NB4 (cell line): ENCODE measurements around the gene MINDY3.
"Not testable (repeated sequence)": the region's sequence is repeated elsewhere in the genome, so short reads cannot be mapped to it uniquely, and the experiment has no call there.

ENCODE experiments used
- DNase-seq: peaks from one replicate; pipeline ENCODE4 v3.0.0; 2010; ENCODE audit warnings: low read depth
- H3K4me3 ChIP-seq: one replicate; pipeline ENCODE4 v1.5.1; 2011; ENCODE audit warnings: mild to moderate bottlenecking, low read depth, low read length, moderate library complexity
- CTCF ChIP-seq: IDR thresholded peaks from one replicate; pipeline ENCODE4 v1.5.1; 2012; ENCODE audit warnings: low read depth, low read length
- MYC ChIP-seq: IDR thresholded peaks from 2 replicates; pipeline ENCODE4 v1.6.1; 2011; ENCODE audit warnings: low read depth, low read length
- POLR2A ChIP-seq: IDR thresholded peaks from 2 replicates; pipeline ENCODE4 v1.6.1; 2011; ENCODE audit warnings: mild to moderate bottlenecking; ENCODE audit not compliant: insufficient read length; ENCODE audit errors: extremely low read depth
- TF ChIP-seq, protein P1 (sequence below): IDR thresholded peaks from 2 replicates; pipeline ENCODE4 v1.6.1; 2011; ENCODE audit warnings: low read depth, low read length

MINDY3 gene

DNA sequence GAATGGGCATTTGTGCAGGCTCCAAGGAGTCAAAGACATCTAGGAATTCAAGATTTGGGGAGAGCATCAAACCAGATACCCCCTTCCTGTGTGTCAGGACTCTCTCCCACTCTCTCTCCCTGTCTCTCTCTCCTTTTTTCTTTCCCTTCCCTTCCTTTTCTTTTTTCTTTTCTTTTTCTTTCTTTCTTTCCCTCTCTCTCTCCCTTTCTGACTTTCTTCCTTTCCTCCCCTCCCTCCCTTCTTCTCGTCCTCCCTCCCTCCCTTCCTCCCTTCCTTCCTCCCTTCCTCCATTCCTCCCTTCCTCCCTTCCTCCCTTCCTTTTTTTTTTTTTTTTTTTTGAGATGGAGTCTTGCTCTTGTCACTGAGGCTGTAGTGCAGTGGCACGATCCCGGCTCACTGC lies 24.1 kb upstream of the MINDY3 start:
- DNase-seq: no peak
- no peak for TF ChIP-seq CTCF
- TF ChIP-seq, protein P1, sequence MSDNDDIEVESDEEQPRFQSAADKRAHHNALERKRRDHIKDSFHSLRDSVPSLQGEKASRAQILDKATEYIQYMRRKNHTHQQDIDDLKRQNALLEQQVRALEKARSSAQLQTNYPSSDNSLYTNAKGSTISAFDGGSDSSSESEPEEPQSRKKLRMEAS: no peak
- TF ChIP-seq POLR2A: no peak
- TF ChIP-seq MYC: no peak
- no peak overlapping the region for H3K4me3 ChIP-seq

DNA sequence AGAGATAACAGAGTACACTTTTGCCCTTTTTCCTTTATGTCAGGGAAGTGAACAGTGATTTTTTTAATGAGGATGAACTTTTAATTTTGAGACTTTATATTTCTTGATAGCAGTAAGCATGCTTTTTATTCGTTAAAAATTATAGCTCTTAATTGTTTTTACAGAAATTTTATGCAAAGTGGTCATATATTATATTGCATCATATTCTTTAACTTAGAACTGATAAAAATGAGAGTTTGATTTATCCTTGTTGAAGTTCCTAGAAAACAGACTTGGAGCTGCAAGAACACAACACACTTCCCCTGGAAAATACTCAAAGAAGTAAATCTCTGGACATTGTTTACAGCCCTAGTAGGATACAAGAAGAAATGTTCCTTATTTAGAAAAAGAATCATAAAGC lies 21.2 kb upstream of the MINDY3 start:
- no peak overlapping the region for H3K4me3 ChIP-seq
- TF ChIP-seq POLR2A (no peak), CTCF (no peak), MYC (no peak)
- TF ChIP-seq, protein P1: no peak
- DNase-seq: no peak

DNA sequence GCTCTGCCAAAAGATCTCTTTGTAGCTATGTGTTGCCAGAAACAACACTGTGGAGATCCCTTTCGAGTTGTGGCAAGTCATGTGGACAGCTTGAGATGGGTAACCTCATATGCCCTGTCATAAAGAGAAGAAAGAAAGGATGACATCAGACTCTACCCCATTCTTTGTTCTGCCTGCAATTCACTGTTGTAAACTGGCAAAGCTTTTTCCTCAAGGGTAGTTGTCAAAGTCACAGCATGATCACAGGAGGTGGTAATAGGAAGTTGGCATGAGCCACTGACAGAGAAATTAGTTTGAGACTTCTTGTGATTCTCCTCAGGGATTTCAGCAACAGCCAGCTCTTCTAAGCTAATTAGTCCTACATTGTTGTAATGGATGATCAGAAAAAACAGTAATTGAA lies 19.4 kb upstream of the MINDY3 start:
- peak; percentile 43 for DNase-seq
- no peak overlapping the region for H3K4me3 ChIP-seq
- TF ChIP-seq MYC: no peak
- TF ChIP-seq, protein P1: peak; percentile 37; the same call in 1 of the 2 replicates

- peak; percentile 52 for DNase-seq
- peak; percentile 11 for TF ChIP-seq CTCF
- no peak for TF ChIP-seq MYC
- H3K4me3 ChIP-seq: no peak overlapping the region
Measured at GRCh38 chr10:15879058-15879457, 18.8 kb upstream of the MINDY3 start.

- H3K4me3 ChIP-seq: no peak overlapping the region
- TF ChIP-seq, protein P1: no peak
- TF ChIP-seq MYC (no peak), POLR2A (no peak), CTCF (no peak)
- DNase-seq: no peak
Measured at GRCh38 chr10:15877836-15878576, 17.7 kb upstream of the MINDY3 start.

GRCh38 chr10:15876274-15876673 lies 16.0 kb upstream of the MINDY3 start:
- not testable (repeated sequence) for H3K4me3 ChIP-seq, DNase-seq

DNA sequence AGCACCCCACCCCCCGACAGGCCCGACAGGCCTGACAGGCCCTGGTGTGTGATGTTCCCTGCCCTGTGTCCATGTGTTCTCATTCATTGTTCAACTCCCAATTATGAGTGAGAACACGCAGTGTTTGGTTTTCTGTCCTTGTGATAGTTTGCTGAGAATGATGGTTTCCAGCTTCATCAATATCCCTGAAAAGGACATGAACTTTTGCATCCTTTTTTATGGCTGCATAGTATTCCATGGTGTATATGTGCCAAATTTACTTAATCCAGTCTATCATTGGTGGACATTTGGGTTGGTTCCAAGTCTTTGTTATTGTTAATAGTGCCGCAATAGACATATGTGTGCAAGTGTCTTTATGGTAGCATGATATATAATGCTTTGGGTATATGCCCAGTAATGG lies 12.3 kb upstream of the MINDY3 start:
- H3K4me3 ChIP-seq, DNase-seq: not testable (repeated sequence)
